SH-SY5Y (cell line): Measurements from ENCODE around the gene RTN4RL1.

Source experiments
- GATA2 ChIP-seq: IDR thresholded peaks from 2 replicates; pipeline ENCODE4 v1.6.1; 2011; ENCODE audit warnings: mild to moderate bottlenecking, low read depth, low read length
- GATA3 ChIP-seq: IDR thresholded peaks from 2 replicates; pipeline ENCODE4 v1.6.1; 2011; ENCODE audit warnings: low read depth, mild to moderate bottlenecking, low read length, moderate library complexity

RTN4RL1 gene

DNA sequence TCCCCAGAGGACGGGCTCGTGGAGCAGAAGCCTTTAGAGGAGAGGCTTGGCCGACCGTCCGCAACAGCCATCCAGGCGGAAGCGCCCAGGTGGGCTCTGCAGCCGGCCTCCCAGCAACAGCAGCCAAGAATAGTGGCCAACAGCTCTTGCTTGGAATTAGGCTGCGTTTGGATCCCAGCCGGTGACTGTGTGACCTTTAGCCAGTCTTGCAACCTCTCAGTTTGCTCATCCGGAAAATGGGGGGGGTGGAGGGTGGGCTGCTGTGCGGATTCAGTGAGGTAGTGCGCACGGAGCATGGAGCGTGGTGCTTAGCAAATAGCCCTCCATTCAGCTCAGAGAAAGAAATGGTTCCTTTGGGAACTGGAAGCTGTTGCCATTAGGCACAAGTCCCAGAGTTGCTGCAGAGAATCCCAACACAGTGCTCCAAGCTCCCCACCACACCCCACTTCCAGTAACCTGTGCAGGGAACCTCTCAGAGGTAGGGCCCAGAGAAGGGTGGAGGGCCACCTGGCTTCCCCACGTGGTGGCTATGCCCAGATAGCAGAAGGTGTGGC is 46.7 kb downstream of the RTN4RL1 start:
- TF ChIP-seq GATA3 (no peak), GATA2 (no peak)

DNA sequence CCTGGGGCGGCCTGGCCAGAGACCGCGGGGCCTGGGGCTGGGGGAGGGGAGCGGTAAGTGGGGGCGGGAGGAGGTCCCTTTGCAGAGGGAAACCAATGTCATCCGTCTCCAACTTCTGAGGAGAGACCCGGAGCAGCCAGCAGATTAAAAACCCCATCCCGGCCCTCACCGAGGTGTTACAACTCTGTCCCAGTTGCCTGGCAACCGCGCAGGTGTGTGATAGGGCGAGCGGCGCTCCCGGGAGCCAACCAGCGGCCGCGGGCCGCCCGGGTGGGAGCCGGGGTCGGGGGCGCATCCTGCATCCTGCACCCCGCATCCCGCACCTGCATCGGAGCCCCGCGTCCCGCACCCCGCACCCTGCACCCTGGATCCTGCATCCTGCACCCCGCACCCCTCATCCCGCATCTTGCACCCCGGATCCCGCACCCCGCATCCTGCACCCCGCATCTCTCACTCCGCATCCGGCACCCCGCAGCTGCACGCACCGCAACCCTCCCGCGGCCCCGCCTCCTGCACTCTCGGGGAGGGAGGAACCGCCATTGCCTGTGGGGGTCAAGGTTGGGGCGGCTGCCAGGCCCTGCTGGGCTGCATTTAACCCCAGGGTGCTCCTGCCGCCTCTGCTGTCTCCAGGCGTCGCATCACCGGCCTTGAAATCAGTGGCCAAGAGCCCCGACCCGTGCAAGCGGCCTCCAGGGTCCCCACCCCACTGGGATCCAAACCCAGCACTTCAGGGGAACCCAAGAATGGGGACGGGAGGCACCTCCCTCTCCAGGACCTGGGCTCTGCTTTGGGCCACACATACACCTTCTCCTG is 47.3 kb downstream of the RTN4RL1 start:
- TF ChIP-seq GATA3 (no peak), GATA2 (no peak)

DNA sequence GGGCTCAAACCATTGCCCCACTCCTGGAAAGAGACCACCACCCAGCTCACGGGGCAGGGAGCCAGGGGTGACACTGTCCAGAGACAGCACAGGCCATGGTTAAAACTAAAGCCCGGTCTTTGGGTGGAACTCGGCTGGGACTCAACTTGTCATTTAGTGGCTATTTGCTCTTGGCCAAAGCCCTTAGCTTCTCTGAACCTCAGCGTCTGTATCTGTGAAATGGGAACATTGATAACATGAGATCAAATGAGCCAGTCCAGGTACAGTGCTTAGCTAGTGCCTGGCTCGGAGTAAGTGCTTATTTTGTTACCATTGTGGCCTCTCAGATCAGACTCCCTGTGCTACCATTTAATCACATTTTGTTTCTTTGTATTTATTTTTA is 48.5 kb downstream of the RTN4RL1 start:
- TF ChIP-seq GATA3 (no peak), GATA2 (no peak)

DNA sequence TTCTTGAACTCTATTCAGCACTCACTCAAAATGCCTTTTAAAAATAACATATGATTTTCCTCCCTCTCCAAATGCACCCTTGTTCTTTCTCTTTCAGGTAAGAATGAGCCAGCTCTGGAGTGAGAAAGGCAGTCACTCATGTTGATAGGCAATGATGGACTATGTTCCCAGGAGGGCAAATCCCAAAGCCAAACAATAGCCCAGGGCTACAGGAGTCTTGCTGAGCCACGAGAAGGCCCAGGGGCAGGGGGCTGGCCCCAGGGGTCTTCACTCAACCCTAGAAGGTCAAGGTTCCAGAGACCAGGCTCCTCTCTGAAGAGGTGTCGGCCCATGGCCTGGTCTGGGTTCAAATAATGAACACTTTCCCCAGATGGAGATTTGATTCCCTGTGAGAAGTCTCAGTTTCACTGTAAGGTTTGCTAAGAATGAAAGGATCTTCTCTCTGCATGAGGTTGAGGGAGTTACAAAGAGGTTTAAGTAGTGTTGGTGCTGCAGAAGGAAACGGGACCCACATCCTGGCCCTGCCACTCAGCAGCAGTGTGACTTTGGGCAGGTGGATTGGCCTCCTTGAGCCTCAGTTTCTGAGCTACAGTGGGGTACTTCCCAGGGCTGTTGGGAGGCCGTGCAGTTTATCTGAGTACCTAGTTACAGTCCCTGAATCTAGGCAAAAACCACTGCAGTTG is 49.0 kb downstream of the RTN4RL1 start:
- TF ChIP-seq GATA3 (no peak), GATA2 (no peak)

DNA sequence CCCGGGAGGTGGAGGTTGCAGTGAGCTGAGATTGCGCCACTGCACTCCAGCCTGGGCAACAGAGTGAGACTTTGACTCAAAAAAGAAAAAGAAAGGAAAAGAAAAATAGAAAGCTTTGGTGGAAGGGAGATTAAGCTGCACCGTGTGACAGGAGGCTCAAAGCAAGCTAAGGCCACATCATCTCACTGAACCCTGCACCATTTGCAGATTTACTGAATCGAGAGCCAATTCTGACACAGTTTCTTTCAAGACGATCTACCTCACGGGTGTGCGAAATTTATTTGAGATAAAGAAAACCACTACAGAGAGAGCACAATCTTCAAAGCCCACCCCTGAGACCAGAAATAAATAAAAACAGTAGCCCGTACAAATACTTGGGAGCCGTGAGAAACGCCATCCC is 49.6 kb downstream of the RTN4RL1 start:
- no peak for TF ChIP-seq GATA3
- no peak for TF ChIP-seq GATA2

DNA sequence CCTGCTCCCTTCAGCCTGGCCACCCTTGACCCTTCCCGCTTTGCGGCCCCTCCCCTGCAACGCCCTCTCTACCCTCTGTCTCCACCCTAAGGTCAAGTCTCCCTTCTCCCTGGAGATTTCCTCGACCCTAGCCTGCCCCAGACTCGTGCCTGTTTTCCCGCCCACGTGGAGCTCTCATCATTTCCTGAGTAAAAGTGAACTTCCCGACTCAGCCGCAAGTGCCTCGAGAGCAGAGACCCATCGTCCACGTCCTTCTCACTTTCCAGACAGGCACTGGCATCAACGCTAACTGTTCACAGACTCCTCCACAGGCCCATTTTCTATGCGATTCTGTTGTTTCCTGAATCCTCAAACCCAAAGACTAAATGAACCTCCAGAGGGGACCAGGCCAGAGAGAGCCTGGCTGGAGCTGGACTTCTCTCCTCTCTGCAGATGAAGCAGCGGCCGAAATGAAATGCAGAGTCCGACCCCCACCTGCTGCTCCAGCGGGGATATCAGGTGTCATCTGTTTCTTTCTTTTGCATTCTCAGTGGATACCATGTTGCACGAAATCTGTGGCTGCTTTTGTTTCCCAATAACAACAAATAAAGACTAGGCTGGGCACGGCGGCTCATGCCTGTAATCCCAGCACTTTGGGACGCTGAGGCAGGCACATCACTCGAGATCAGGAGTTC is 52.5 kb downstream of the RTN4RL1 start:
- no peak for TF ChIP-seq GATA3

DNA sequence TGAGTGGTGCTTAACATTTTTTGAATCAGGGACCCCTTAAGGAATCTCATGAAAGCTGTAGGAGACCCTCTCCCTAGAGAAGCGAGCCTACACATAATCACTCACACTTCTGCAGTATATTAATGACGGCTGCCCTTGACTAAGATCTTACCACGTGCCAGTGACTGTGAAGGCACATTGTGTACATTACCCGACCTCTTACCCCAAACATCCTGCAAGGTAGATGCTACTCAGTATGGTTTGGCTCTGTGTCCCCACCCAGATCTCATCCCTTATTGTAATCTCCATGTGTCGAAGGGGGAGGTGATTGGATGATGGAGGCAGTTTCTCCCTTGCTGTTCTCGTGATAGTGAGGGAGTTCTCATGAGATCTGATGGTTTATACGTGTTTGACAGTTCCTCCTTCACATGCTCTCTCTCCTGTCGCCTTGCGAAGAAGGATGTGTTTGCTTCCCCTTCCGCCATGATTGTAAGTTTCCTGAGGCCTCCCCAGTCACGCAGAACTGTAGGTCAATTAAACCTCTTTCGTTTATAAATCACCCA is 54.2 kb downstream of the RTN4RL1 start:
- TF ChIP-seq GATA3 (no peak), GATA2 (no peak)

DNA sequence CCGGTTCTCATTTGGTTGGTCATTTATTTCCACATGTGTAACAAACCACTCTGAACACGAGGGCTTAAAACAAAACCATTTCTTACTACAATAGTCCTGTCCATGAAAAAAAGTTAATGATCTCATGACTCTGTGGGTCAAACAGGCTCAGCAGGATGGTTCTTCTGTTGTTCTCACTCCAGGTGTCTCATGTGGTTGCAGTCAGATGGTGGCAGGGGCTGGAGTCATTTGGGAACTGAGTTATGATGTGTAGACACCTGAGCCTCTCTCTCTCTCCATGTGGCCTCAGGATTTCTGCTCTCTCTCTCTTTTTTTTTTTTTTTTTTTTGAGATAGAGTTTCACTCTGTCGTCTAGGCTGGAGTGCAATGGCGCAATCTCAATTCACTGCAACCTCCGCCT is 55.4 kb downstream of the RTN4RL1 start:
- TF ChIP-seq GATA3 (no peak), GATA2 (no peak)

DNA sequence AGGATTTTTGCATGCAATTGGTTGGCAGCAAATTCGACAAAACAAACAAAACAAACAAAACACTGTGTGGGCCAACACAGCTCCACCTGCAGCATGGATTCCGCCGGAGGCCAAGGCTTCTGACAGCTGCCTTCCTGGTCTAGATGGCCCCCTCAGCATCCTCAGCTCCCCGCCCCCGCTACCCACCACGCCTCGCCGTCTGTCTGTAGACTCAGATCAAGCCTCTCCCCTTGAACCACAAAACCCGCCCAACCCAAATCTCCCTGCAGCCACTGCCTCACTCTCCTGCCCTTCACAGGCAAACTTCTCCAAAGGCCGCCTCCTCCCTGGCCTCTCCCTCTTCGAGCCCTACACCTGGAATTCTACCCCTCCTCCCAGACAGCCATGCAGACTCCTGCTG is 57.9 kb downstream of the RTN4RL1 start:
- TF ChIP-seq GATA2: no peak
- no peak for TF ChIP-seq GATA3

DNA sequence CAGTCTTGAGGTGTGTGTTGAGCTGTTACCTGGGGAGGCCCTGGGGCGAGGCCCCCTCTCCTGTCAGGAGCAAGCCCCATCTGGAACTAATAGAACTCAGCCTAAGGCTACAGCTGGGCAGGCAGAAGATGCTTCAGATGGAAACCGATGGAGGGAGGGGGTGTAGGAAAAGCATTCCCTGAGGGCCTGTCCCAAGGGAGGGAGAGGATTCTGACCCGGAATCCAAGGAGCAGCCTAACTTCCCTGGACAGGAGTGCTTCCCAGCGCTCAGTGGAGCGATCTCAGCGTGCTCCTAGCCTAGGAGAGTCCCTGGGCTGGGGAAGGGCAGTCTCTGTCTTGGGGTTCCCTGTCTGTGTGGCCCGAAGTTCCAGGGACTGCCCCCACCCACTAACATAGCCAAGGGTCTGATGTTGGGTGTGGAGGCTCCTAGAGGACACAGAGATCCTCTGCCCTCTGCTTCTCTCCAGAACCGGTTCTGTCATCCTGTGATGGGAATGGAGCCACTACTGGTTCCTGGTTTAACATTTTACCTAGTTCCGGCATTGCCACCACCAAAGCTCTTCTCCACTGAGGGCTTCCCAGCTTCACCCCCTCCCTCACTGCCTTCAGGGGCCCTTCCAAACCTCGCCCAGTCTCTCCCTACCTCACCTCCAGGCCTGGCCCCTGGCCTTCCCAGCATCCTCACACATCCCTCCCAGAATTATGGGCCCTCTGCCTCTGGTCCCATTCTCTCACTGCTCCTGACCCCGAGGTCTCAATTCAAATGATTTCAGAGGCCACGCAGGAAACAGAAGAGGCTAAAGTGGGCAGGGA is 58.7 kb downstream of the RTN4RL1 start:
- no peak for TF ChIP-seq GATA2
- TF ChIP-seq GATA3: no peak

DNA sequence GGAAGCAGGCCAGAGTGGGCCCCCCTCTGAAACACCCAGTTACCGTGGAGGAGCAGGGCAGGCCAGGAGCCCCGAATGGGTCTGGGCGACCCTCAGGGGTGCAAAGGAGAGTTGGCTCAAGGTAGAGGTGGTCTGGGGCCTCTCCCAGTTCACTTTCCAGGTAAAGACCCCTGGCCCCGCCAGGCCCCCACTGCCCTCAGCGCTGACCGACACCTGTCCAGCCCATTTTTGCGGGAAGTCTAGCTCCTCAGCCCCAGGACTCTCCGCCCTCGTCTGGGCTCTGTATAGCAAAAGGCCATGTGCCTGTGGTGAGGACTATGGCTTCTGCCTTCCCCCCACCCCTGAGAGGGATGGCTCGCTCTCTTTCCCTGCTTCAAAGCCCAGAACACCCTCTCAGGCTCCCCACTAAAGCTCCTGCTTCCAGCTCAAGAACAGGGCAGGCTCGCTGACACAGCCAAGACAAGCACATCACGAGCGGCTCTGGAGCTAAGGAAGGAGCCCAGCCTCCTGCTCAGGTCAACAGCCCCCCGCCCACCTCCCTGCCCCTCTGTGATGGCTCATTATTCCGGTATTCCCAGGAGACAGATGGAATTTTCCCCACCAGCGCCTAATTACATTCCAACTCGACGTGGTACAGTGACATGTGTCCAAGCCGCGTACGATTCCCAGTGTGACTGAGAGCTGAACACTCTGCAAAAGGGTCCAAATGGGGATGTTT is 59.4 kb downstream of the RTN4RL1 start:
- TF ChIP-seq GATA2 (no peak), GATA3 (no peak)

DNA sequence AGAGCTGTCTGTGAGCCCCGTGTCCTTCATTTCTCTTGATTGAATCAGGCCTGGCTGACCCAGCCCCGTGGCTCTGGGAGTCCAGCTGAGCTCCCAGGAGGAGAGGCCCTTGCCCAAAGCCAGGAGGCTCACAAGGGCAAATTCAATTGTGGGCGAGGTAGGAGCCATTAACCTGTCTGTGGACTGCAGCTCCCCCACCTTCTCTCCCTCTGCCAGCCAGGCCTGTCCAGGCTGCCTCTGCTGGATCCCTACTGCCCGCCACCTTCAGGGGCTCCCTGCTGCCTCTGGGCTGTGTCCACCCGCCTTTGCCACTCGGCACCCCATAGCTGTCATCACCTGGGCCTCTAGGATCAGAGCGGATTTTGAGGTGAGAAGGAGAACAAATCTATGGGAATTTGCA is 61.9 kb downstream of the RTN4RL1 start:
- no peak for TF ChIP-seq GATA2
- TF ChIP-seq GATA3: no peak

DNA sequence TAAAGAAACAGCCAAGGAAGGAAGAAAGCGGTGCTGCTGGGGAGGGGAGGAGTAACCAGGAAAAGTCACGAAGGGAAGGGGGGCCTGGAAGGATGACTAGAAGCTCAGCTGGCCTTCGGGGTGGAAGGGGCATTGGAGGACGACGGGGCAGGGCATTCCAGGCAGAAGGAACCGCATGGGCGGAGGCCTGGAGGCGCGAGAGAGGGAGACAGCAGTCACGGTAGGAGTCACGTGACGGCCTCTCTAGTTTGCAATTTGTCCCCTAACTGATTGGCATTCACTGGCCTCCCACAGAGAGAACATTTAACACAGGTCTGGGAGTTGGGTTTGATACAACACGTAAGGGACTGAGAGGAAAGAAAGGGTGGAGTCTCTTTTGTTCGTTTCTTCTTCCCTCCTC is 63.9 kb downstream of the RTN4RL1 start:
- no peak for TF ChIP-seq GATA2
- TF ChIP-seq GATA3: no peak
